ENCODE data around the gene LRMDA. TPM values are rescaled to one million over a fixed set of nuclear protein-coding genes. Genes with fewer than 3 reads are reported as not detected.

LRMDA gene
- total RNA-seq, 4 donors from 2014 or later: 2.2 to 7.8 (median 4.5) TPM

- Histone ChIP-seq H3K9me3 (no peaks in the 10 kb centered on the region), H3K36me3 (no peaks in the 10 kb centered on the region), H3K4me1 (peaks cover 0 to 2% (median 0%) of the 10 kb centered on the region in 4 donors), H3K27ac (no peak overlapping the region), H3K27me3 (no peaks in the 10 kb centered on the region), H3K4me3 (no peak overlapping the region)
- WGBS, 2 donors (ENCODE audit: low coverage in 1 of 2): 85 to 91% methylated on average over 9 to 18 of the region's 18 CpGs
- in situ Hi-C loops (cut with MboI; ENCODE audit: low pct_ligation_motif_present in 1 of 4, low pct_unique_long_range_greater_than_20kb in 1 of 4, low sequenced_read_pairs in 3 of 4): no loop called here
- no peak for TF ChIP-seq POLR2AphosphoS5 (IDR thresholded peaks at IDR 0.05)
- no peak for TF ChIP-seq EP300 (IDR thresholded peaks at IDR 0.05; ENCODE audit: low read depth)
- no peak for TF ChIP-seq CTCF (IDR thresholded peaks at IDR 0.05)
- TF ChIP-seq POLR2A (IDR thresholded peaks at IDR 0.05): no peak
- DNase-seq: no peak
- intact Hi-C loops (cut with DNase I; ENCODE audit: low total_unique reads): no loop called here
Observed at GRCh38 chr10:75782463-75783248, 351.2 kb downstream of the LRMDA start.

- Histone ChIP-seq H3K36me3 (no peaks in the 10 kb centered on the region), H3K27me3 (no peaks in the 10 kb centered on the region), H3K9me3 (no peaks in the 10 kb centered on the region), H3K27ac (peak overlapping the region; percentile 14 to 62 (median 56)), H3K4me3 (peak overlapping the region in 1 of 4 donors; percentile 3), H3K4me1 (peaks cover 7 to 18% (median 14%) of the 10 kb centered on the region in 4 donors)
- in situ Hi-C loops (cut with MboI; ENCODE audit: low pct_ligation_motif_present in 1 of 4, low pct_unique_long_range_greater_than_20kb in 1 of 4, low sequenced_read_pairs in 3 of 4) (no loop called here), intact Hi-C loops (cut with DNase I; ENCODE audit: low total_unique reads) (no loop called here)
- TF ChIP-seq POLR2AphosphoS5 (IDR thresholded peaks at IDR 0.05): peak; percentile 43 to 59 (median 50)
- TF ChIP-seq CTCF (IDR thresholded peaks at IDR 0.05): no peak
- WGBS, 2 donors (ENCODE audit: low coverage in 1 of 2): 14 to 24% methylated on average over 3 to 4 of the region's 4 CpGs
- DNase-seq: no peak
Observed at GRCh38 chr10:75788394-75789205, 357.2 kb downstream of the LRMDA start.

GRCh38 chr10:75793848-75794247 lies 362.4 kb downstream of the LRMDA start:
- H3K27ac ChIP-seq: no peak overlapping the region
- no peak overlapping the region for H3K4me3 ChIP-seq
- 57 to 60% methylated on average over 1 of the region's 1 CpG for WGBS, 2 donors (ENCODE audit: low coverage in 1 of 2)
- intact Hi-C loops (cut with DNase I; ENCODE audit: low total_unique reads) (no loop called here), in situ Hi-C loops (cut with MboI; ENCODE audit: low pct_ligation_motif_present in 1 of 4, low pct_unique_long_range_greater_than_20kb in 1 of 4, low sequenced_read_pairs in 3 of 4) (no loop called here)
- peaks cover 0 to 20% of the 10 kb centered on the region in 2 donors for H3K9me3 ChIP-seq
- H3K27me3 ChIP-seq: no peaks in the 10 kb centered on the region
- DNase-seq: no peak
- H3K36me3 ChIP-seq: no peaks in the 10 kb centered on the region
- TF ChIP-seq CTCF (IDR thresholded peaks at IDR 0.05): no peak
- no peak for TF ChIP-seq POLR2AphosphoS5 (IDR thresholded peaks at IDR 0.05)
- TF ChIP-seq POLR2A (IDR thresholded peaks at IDR 0.05): no peak
- no peak for TF ChIP-seq EP300 (IDR thresholded peaks at IDR 0.05; ENCODE audit: low read depth)
- peaks cover 1 to 7% (median 3%) of the 10 kb centered on the region in 4 donors for H3K4me1 ChIP-seq

- Histone ChIP-seq H3K36me3 (no peaks in the 10 kb centered on the region), H3K9me3 (peaks cover 0 to 11% of the 10 kb centered on the region in 2 donors), H3K27ac (no peak overlapping the region), H3K4me1 (no peaks in the 10 kb centered on the region), H3K27me3 (no peaks in the 10 kb centered on the region), H3K4me3 (no peak overlapping the region)
- no peak for TF ChIP-seq EP300 (IDR thresholded peaks at IDR 0.05; ENCODE audit: low read depth)
- no peak for TF ChIP-seq POLR2A (IDR thresholded peaks at IDR 0.05)
- no peak for TF ChIP-seq CTCF (IDR thresholded peaks at IDR 0.05)
- no peak for TF ChIP-seq POLR2AphosphoS5 (IDR thresholded peaks at IDR 0.05)
- in situ Hi-C loops (cut with MboI; ENCODE audit: low pct_ligation_motif_present in 1 of 4, low pct_unique_long_range_greater_than_20kb in 1 of 4, low sequenced_read_pairs in 3 of 4): no loop called here
- no peak for DNase-seq
- 100% methylated on average over 1 of the region's 1 CpG; no CpG with 5 or more reads in 1 of the 2 donors for WGBS, 2 donors (ENCODE audit: low coverage in 1 of 2)
- intact Hi-C loops (cut with DNase I; ENCODE audit: low total_unique reads): no loop called here
Observed at GRCh38 chr10:75801121-75801520, 369.7 kb downstream of the LRMDA start.

Measured in transverse colon (tissue), 4 donors.